RWPE1 (cell line): ENCODE data around the gene RNF145.

Experiments
- CTCF ChIA-PET: fragments of 350-600 bp; sonication (Branson Sonifier 250); formaldehyde crosslinking; extraction: SDS; loops from one replicate; lab custom pipeline; 2021; lab: Yijun Ruan, JAX
- POLR2A ChIA-PET: fragments of 400-600 bp; formaldehyde crosslinking; extraction: SDS; loops from one replicate; lab custom pipeline; 2020; ENCODE audit warnings: antibody characterized with exemption; ENCODE audit not compliant: low non-redundant PET; lab: Yijun Ruan, JAX
- DNase-seq: peaks from one replicate; pipeline ENCODE4 v3.0.0; 2012; ENCODE audit warnings: low spot score
- H3K27ac ChIP-seq: fragments of 450-650 bp; 2 replicates; pipeline ENCODE4 v1.5.1; 2017
- TF ChIP-seq, protein P1 (sequence below): fragments of 450-650 bp; conservative IDR thresholded peaks from 2 replicates; pipeline ENCODE4 v1.5.1; 2017; ENCODE audit warnings: low read depth, mild to moderate bottlenecking

RNF145 gene

DNA sequence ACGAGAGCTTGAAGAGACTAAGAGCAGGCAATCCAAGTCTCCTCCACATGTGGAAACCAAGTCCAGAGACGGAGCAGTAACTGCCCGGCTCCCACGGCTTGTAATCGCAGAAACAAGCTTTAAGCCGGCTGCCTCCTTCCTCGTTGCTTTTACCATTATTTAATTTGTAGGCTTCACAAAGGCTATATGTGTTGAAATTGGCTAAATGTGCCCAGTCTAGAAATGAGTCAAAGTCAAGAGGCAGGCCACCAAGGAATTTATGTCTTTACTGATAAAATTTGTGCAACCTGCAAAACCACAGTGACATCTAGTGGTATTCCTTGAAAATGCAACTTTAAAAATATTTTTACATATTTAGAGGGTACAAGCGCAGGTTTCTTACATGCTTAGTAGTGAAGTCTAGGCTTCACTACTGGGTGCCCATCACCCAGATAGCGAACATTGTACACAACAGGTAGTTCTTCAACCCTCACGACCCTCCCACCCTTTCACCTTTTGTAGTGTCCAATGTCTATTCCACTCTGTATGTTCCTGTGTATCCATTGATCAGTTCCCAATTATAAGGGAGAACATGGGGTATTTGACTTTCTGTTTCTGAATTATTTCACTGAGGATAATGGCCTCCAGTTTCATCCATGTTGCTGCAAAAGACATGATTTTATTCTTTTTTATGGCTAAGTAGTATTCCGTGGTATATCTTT is 76.2 kb downstream of the RNF145 start:
- POLR2A ChIA-PET, result no interaction called here
- DNase-seq, result peak; percentile 65
- CTCF ChIA-PET, result interaction anchor here (0.6 to 2.1 kb wide), 20 partner anchors 14 to 1724 kb away, joined by 3 to 14 read pairs (median 4); no protein-coding TSS in a partner anchor
- no peak overlapping the region for H3K27ac ChIP-seq
- TF ChIP-seq, protein P1, sequence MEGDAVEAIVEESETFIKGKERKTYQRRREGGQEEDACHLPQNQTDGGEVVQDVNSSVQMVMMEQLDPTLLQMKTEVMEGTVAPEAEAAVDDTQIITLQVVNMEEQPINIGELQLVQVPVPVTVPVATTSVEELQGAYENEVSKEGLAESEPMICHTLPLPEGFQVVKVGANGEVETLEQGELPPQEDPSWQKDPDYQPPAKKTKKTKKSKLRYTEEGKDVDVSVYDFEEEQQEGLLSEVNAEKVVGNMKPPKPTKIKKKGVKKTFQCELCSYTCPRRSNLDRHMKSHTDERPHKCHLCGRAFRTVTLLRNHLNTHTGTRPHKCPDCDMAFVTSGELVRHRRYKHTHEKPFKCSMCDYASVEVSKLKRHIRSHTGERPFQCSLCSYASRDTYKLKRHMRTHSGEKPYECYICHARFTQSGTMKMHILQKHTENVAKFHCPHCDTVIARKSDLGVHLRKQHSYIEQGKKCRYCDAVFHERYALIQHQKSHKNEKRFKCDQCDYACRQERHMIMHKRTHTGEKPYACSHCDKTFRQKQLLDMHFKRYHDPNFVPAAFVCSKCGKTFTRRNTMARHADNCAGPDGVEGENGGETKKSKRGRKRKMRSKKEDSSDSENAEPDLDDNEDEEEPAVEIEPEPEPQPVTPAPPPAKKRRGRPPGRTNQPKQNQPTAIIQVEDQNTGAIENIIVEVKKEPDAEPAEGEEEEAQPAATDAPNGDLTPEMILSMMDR, result peak; percentile 88

DNA sequence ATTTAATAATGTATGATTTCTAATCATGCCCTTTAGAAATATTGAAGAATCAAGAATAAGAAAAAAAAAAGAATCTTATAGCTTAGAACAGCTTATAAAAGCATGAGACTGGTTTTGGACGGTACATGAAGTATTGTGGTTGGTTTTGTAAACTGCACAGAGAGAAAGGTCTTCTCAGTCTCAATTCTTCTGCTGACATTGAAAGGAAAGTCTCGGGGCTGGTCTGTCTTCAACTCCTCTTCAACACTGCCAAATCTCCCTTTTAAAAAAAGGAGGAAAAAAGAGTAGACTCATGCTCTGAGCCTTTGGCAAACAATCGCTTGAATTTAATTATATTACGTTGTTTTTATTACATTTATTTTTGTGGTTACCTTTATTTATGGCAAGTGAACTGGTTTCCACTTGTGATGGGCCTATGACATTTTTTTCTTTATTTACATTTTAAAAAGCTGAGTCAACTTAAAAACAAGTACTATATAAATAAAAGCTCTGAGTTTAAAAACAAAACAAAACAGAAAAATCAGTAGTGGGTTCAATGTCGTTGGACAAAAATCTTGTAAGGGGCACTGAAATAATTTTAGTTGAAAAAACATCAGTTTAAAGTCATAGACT is 76.8 kb downstream of the RNF145 start:
- ChIA-PET CTCF (interaction anchor here (0.6 to 2.1 kb wide), 21 partner anchors 14 to 1724 kb away, joined by 3 to 14 read pairs (median 3); no protein-coding TSS in a partner anchor), POLR2A (no interaction called here)
- TF ChIP-seq, protein P1, result no peak
- no peak for DNase-seq
- no peak overlapping the region for H3K27ac ChIP-seq

DNA sequence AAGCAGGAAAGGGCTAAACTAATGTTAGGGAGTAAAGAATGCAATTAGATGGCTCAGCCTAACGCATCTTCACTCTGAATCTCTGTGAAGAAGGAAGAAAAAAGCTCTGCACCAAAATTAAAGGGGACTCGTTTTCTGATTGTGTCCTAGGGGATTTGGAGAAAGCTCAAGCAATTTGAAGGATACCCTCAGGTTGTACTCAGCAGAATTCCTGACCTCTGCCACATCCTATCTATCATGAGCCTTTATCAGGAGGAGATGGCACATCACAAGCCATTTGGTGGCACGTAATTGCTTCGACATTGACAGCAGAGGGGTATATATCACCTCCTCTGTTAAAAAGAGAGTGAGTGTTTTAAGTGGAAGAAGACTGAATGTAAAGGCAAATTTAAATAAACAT is 77.4 kb downstream of the RNF145 start:
- CTCF ChIA-PET, result interaction anchor here (1.0 to 2.1 kb wide), 4 partner anchors 13 to 1198 kb away, joined by 3 to 14 read pairs (median 4); no protein-coding TSS in a partner anchor
- TF ChIP-seq, protein P1, result no peak
- POLR2A ChIA-PET, result no interaction called here
- H3K27ac ChIP-seq, result no peak overlapping the region
- DNase-seq, result no peak

DNA sequence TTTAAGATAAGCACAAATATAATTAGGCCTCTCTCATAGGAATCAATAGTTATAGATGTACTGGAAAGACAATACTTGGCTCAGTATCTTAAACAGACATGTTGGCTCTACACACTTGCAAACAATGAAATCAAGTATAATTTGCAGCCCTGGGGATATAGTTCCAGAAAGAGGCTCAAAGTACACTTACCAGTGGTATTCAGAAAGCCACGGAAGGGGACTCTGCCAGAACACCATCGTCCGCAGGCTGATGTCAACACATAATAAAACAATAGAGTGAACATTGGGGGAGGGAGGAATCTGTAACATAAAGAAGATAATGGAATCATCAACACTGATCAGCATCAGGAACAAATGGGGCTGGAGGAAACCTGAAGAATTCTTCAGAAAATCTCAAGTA is 78.5 kb downstream of the RNF145 start:
- DNase-seq, result no peak
- ChIA-PET CTCF (interaction anchor here (1.0 kb wide), 1 partner anchor 24 kb away, joined by 3 read pairs; no protein-coding TSS in a partner anchor), POLR2A (no interaction called here)
- TF ChIP-seq, protein P1, result no peak
- no peak overlapping the region for H3K27ac ChIP-seq

DNA sequence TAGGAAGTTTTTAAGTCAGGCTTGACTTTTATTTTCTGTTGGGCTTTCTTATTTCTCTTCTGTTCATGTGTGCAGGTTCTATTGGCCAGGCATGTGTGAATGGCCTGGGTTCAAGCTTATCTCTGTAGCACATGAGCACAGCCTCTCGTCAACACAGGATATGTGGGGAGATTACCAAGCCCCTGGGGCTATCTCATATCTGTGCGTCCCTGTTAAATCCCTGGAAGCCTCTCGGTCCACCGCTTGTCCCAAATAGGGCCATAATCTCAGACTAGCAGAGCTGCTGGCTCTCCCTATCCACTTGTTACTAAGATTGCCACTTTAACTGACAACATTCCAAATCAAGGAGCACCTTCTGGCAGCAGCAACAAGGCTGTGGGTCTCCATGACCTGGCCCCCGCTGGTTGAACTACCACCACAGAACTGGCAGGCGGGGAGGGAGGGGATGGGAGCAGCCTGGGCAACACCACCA is 81.2 kb downstream of the RNF145 start:
- DNase-seq, result no peak
- ChIA-PET CTCF (interaction anchor here (1.6 kb wide), 1 partner anchor 21 kb away, joined by 4 read pairs; no protein-coding TSS in a partner anchor), POLR2A (no interaction called here)
- TF ChIP-seq, protein P1, result no peak
- H3K27ac ChIP-seq, result no peak overlapping the region

DNA sequence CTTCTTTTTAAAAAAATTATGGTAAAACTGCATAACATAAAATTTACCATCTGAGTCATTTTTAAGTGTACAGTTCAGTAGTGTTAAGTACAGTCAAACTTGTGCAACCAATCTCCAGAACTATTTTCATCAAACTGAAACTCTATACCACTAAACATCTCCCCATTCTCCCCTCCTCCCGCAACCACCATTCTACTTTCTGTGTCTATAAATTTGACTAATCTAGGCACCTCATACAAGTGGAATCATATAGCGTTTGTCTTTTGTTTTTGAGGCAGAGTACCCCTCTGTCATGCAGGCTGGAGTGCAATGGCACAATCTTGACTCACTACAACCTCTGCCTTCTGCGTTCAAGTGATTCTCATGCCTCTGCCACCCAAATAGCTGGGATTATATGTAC is 85.7 kb downstream of the RNF145 start:
- TF ChIP-seq, protein P1, result no peak
- CTCF ChIA-PET, result interaction anchor here (0.6 kb wide), 2 partner anchors 17 to 102 kb away, joined by 3 read pairs; no protein-coding TSS in a partner anchor
- POLR2A ChIA-PET, result no interaction called here
- H3K27ac ChIP-seq, result no peak overlapping the region
- DNase-seq, result no peak
